Measurements from ENCODE around the gene RNF166.

The RNF166 gene

DNA sequence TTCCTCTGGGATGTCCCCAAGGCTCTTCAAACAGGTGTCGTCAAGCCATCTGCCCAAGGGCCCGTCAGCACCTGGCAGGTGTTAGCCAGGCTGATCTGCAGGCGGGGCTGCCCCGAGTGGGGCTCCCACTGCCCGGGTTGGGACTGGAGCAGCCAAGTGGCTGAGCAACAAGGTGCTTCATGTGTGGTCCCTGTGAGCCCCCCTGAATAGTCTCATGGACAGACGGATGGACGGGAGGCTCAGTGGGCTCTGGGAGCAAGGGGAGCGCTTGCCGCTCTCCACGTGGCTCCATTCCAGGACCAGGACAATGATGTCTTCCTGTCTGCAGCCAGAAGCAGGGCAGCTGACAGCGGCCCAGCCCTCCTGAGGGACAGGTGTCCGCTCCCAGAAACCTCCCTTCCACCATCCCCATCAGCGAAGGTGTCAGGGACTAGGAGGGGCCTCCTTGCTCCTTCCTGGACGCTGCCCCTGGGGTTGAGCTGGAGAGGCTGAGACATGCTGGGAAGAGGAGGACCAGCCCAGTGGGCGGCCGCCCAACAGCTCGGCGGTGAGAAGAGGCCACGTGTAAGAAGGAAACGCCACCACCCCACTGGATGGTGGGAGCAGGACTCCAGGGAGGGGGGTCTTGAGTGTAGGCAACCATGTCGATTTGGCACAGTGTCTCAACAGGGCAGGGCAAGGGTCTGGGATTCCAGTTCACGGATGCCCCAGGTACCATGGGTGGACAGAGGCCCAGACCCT, 29.5 kb downstream of the RNF166 start:
- Histone ChIP-seq H3K4me1 (no peaks in the 10 kb centered on the region), H3K9me3 (ENCODE audit: control insufficient read depth, low read length) (no peaks in the 10 kb centered on the region), H3K4me3 (ENCODE audit: low read depth, low read length) (no peak overlapping the region), H3K79me2 (no peaks in the 10 kb centered on the region), H3K4me2 (ENCODE audit: low read length) (no peak overlapping the region), H3K9ac (no peak overlapping the region), H3K36me3 (ENCODE audit: control insufficient read depth, insufficient read depth, low read length) (no peaks in the 10 kb centered on the region), H2AFZ (no peak overlapping the region), H3K27me3 (ENCODE audit: control insufficient read depth, insufficient read depth, low read length) (no peaks in the 10 kb centered on the region), H3K27ac (no peak overlapping the region)
- TF ChIP-seq, protein P1, sequence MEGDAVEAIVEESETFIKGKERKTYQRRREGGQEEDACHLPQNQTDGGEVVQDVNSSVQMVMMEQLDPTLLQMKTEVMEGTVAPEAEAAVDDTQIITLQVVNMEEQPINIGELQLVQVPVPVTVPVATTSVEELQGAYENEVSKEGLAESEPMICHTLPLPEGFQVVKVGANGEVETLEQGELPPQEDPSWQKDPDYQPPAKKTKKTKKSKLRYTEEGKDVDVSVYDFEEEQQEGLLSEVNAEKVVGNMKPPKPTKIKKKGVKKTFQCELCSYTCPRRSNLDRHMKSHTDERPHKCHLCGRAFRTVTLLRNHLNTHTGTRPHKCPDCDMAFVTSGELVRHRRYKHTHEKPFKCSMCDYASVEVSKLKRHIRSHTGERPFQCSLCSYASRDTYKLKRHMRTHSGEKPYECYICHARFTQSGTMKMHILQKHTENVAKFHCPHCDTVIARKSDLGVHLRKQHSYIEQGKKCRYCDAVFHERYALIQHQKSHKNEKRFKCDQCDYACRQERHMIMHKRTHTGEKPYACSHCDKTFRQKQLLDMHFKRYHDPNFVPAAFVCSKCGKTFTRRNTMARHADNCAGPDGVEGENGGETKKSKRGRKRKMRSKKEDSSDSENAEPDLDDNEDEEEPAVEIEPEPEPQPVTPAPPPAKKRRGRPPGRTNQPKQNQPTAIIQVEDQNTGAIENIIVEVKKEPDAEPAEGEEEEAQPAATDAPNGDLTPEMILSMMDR (IDR thresholded peaks at IDR 0.05) = no peak

DNA sequence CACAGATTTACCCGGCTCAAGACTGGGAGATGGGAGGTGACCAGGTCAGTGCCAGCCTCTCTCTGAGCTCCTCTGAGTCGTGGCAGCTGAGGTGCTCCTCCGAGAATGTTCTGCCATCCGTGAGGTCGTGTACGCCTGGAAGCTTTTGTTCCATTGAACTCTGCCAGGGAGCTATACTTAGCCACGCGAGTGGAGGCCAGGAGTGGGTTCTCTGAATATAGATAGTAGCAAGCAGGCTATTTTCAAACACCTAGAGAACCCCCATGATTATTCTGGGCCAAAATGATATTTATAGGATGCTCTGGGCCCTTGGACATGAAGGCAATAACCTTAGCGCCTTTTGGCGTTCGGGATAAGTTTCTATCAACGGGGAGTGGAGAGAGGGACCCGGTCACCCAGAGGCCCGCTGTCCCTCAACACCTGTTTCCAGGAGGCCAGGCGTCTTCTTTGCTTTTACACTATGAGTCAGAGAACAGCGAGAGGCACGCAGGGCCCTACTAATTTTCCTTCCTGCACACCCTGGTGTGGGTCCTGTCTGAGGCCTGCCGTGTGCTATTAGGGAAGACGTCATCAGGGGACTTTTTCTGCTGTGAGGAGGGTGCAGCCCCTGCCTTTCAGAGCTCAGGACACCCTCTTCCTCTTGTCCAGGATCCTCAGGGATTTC, 32.4 kb downstream of the RNF166 start:
- Histone ChIP-seq H3K27ac (no peak overlapping the region), H3K4me3 (ENCODE audit: low read depth, low read length) (no peak overlapping the region)
- TF ChIP-seq, protein P1 (IDR thresholded peaks at IDR 0.05) = no peak

DNA sequence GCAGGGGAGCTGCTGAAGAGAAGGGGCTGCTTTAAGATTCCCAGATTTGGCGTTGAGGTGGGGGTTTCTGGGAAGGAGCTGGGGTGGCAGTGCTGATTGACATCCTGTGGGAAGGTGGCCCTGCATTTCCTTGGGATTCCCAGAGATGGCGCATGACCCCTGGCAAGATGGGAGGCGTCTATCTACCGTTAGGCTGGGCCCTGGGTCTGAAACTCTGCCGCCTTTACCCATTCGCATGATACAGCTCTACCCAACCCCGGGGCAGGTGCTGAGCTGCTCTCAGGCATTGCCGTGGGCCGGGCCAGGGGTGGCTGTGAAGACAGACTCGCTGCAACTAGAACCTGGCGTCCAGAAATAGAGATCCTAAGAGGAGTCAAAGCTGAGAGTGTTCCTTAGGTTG, 33.4 kb downstream of the RNF166 start:
- H3K4me2 ChIP-seq (ENCODE audit: low read length) = no peak overlapping the region

More for the DNA sequence above, 32.4 kb downstream of the RNF166 start:
- no peak overlapping the region for H3K9ac ChIP-seq
- no peak overlapping the region for H2AFZ ChIP-seq
- no peak overlapping the region for H3K4me2 ChIP-seq (ENCODE audit: low read length)
- no peaks in the 10 kb centered on the region for H3K4me1 ChIP-seq
- no peaks in the 10 kb centered on the region for H3K79me2 ChIP-seq
- no peaks in the 10 kb centered on the region for H3K36me3 ChIP-seq (ENCODE audit: control insufficient read depth, insufficient read depth, low read length)
- H3K27me3 ChIP-seq (ENCODE audit: control insufficient read depth, insufficient read depth, low read length) = no peaks in the 10 kb centered on the region
- H3K9me3 ChIP-seq (ENCODE audit: control insufficient read depth, low read length) = no peaks in the 10 kb centered on the region

DNA sequence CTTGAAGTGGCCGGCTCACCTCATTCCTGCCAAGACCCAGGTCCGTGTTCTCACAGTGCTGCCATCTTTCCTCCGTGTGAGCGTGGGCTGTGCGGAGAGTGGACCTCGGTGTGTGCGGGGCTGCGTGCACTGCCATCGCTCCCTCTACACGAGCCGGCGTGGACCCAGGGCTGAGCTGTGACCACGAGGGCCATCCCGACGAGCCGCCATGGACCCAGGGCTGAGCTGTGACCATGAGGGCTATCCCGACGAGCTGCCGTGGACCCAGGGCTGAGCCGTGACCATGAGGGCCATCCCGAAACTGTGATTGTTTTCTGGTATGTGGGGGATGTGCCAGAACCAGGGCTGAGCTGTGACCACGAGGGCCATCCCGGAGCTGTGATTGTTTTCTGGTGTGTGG, 34.4 kb downstream of the RNF166 start:
- no peaks in the 10 kb centered on the region for H3K27me3 ChIP-seq (ENCODE audit: control insufficient read depth, insufficient read depth, low read length)
- H2AFZ ChIP-seq = no peak overlapping the region
- H3K27ac ChIP-seq = no peak overlapping the region
- H3K9me3 ChIP-seq (ENCODE audit: control insufficient read depth, low read length) = no peaks in the 10 kb centered on the region
- no peak overlapping the region for H3K4me3 ChIP-seq (ENCODE audit: low read depth, low read length)
- H3K4me1 ChIP-seq = no peaks in the 10 kb centered on the region
- no peaks in the 10 kb centered on the region for H3K36me3 ChIP-seq (ENCODE audit: control insufficient read depth, insufficient read depth, low read length)
- H3K79me2 ChIP-seq = no peaks in the 10 kb centered on the region
- no peak overlapping the region for H3K4me2 ChIP-seq (ENCODE audit: low read length)
- TF ChIP-seq, protein P1 (IDR thresholded peaks at IDR 0.05) = no peak
- no peak overlapping the region for H3K9ac ChIP-seq

More for the DNA sequence above, 33.4 kb downstream of the RNF166 start:
- Histone ChIP-seq H3K27me3 (ENCODE audit: control insufficient read depth, insufficient read depth, low read length) (no peaks in the 10 kb centered on the region), H2AFZ (no peak overlapping the region), H3K79me2 (no peaks in the 10 kb centered on the region), H3K4me3 (ENCODE audit: low read depth, low read length) (no peak overlapping the region), H3K27ac (no peak overlapping the region), H3K4me1 (no peaks in the 10 kb centered on the region), H3K36me3 (ENCODE audit: control insufficient read depth, insufficient read depth, low read length) (no peaks in the 10 kb centered on the region), H3K9ac (no peak overlapping the region), H3K9me3 (ENCODE audit: control insufficient read depth, low read length) (no peaks in the 10 kb centered on the region)
- TF ChIP-seq, protein P1 (IDR thresholded peaks at IDR 0.05) = no peak

All from parathyroid adenoma (tissue), 2 donors.